ENCODE data around the gene LSM2.

The LSM2 gene

DNA sequence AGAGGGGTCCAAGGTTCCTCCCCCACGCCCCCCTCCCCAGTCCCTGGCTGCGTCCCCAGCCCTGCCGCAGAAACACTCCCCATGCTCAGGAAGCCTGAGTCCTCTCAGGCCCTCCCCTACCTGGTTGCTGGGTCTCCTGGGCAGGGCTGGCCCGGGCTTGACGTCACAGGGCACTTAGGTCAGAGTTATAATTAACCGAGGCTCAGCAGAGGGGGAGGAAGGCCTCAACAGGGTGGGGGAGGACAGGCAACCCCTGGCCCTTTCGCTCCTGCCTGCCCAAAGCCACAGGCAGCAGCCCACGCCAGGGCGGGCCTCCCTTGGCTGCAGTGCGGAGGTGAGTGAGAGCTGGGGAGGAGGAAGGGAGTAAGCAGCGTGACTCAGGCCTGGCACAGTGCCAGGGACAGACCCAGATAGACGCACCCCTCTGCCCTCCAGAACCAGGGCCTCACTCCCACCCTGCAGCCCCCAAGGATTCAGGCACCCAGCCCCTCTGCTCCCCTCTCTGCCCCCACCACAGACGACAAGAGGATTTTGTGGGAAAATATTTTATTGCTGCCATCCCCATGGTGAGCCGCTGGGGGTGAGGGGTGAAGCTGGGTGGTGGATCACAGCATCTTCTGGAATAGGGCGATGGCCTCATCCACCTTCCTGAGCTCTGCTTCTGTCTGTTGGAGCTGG lies 29.6 kb downstream of the LSM2 start, which contains the start of gene VWA7:
Gene VWA7 (minus strand): TSS at position 340 of the 678 bp plus-strand sequence. CDS start 549 bp downstream, outside the sequence.
- no peak for DNase-seq (ENCODE audit: low read depth)

DNA sequence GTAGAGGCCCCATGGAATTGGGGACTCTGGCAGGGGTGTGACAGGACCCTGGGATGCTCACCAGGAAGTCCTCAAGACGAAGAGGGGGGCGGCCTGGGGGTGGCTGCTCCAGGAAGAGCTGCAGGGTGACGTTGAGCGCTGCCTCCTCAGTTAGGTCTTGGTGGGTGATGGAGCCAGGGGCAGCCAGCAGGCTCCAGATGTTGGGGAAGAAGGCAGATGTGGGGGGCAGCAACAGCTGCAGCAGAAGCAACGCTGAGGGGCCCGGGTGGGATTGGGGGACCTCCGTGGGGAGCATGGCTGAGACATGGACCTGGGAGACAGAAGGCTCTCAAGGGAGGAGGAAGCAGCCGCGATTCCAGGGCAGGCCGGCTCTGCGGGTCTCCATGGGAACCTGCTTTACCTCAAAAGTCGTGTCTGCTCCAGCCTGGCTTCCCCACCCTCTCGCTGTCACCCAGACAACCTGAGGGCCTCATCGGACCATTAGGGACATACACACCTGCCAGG lies 30.2 kb downstream of the LSM2 start:
- DNase-seq (ENCODE audit: low read depth): no peak

DNA sequence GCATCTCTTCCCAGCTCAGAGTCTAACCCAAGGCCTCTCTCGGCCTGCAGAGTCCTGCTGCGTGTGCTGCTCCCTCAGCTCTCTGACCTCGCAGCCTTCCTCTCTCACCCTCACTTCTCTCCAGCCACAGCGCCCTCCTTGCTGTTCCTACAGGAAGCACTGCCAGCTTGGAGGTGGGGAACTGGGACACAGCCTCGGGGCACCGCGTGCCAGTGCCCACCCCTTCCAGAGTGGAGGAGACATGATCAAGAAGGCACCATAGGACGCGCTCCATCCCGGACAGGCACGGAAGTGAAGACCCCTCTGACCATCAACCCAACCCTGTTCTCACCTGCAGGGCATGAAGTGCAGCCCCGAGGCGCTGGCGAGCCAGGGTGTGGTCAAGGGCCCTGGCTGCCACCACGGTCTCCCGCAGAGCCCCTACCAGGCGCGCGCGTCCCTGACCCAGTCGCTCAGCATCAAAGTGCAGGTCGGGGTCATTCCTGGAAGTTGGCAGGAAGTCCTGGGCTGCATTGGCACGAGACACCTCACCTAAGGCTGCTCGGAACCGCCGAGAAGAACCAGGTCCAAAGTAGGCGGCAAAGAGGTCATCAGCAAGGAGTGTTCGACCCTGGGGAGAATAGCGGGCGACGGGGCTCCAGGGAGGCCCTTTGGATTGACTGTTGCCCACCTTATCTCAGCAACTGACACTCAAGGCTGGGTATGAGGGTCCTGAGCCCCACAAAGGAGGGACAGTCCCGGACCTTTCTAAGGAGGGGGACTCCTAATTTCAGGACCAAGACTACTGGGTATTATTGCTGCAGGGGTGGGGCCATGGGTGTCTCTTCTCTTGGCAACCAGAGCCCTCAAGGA lies 30.9 kb downstream of the LSM2 start:
- no peak for DNase-seq (ENCODE audit: low read depth)

DNA sequence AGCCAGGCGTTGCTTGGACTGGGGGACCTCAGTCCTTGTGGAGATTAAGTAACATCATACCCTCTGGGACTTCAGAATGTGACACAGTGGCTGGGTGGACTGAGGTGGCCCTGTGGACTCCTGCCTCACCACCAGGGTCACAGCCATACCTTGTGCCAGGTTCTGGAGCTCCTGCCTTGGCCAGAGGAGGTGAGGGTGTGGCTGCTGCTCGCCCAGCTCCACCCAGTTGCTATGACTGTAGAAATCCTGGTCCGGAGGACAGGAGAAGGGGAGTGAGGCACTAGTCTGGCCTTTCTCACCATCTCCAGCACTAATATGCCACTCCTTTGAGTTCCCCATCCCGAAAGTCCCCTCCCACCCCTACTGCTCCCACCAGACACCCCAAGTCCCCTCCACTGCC lies 31.6 kb downstream of the LSM2 start:
- DNase-seq (ENCODE audit: low read depth): no peak

DNA sequence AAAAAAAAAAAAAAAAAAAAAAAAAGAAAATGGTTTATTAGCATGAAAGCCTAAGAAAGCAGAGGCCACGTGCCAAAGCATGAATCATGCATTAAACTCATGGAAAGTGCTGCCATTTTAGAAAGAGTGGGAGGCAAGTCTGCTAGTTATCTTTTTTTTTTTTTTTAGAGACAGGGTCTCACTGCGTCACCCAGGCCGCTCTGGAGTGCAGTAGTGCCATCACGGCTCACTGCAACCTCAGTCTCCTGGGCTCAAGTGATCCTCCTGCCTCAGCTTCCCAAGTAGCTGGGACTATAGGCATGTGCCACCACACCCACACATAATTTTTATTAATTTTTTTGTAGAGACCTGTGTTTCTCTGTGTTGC lies 34.8 kb downstream of the LSM2 start:
- no peak for DNase-seq (ENCODE audit: low read depth)

DNA sequence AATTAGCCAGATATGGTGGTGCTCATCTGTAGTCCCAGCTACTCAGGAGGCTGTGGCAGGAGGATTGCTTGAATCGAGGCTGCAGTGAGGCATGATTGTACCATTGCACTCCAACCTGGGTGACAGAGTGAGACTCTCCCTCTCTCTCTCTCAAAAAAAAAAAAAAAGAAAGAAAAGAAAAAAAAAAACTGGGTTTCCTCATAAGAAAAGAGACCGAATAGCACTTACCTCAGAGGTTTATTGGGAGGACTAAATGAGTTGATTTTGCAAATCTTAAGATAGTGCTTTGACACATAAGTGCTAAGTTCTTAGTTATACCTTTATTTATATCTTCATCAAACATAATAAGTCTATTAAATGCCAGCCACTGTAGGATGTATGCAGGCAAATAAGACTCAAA lies 35.9 kb downstream of the LSM2 start:
- no peak for DNase-seq (ENCODE audit: low read depth)

DNA sequence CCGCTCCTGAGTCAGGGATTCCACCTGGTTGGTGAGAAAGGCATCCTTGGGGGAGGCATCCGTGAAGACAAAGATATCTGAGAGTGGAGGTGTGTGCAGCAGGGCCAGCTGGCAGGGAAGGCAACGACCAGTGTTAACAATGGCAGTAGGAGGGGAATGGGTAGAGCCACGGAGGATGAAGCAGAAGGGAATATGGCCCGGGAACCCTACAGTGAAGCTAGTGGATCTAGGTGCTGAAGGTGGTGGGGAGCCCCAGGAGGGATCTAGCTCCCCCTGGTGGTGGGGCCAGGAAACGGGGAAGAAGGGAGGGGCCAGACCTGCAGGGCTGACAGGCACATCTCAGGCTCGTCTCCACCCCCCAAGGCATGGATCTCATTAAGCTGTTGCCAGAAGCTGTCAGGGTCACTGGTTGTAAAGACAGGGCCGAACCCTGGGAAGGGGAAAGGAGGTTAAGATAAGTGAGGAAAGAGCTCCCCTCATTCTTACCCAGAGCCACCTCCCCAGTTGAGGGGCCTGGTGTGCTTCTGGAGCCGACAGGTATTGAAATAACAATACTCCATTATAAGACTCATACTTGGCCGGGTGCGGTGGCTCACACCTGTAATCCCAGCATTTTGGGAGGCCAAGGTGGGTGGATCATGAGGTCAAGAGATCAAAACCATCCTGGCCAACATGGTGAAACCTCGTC lies 36.9 kb downstream of the LSM2 start:
- no peak for DNase-seq (ENCODE audit: low read depth)

DNA sequence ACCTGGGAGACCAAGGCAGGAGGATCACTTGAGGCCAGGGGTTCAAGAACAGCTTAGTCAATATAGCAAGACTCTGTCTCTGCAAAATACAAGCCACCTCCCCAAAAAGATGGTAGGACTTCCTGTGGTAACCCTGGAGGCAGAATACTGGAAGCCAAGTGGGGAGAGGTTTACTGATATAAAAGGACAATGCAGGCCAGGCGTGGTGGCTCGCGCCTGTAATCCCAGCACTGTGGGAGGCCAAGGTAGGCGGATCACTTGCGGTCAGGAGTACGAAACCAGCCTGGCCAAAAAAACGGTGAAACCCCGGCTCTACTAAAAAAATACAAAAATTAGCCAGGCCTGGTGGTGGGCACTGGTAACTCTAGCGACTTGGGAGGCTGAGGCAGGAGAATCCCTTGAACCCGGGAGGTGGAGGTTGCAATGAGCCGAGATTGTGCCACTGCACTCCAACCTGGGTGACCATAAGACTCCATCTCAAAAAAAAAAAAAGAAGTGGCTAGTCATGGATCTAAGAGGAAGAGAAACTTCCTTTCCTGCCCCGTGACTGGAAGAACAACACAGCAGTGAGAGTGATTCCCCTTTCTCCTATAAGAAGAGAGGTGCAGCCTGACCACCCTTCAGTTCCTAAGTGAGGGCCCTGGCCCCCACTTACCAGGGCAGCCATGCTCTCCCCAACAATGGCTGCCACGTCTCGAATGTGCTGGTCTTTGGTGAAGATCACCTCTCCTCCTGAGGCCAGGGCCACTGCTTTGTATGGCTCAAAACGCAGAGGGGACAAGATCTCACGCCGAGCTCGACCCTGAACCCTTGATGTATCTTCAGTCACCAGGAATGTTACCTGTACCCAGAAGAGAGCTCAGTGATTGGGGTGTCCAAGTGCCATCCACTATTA lies 38.2 kb downstream of the LSM2 start:
- no peak for DNase-seq (ENCODE audit: low read depth)

DNA sequence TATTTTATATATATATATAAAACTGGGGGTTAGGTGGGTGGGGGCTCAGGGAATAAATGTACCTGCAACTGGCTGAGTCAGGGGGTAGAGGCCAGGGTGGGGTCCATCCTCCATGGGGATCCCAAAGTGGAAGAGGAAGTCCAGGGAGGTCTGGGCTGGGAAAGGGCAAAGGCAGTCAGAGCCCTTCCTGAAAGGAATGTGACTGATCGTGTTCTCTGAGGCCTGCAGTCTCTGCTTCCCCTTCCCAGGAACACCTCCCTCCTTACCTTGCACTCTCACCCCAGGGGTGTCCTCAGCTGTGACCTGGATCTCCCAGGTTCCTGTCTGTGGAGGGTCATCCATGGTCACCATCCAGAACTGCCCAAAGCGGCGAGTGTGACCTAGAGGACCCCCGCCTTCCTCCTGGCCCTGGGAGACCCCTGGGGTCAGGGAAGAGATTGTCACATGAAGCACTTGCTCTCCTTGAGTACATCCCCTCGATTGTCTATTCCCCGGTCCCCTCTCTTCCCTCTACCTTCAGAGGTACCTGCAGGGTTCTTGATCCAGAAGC lies 39.6 kb downstream of the LSM2 start:
- DNase-seq (ENCODE audit: low read depth): no peak

DNA sequence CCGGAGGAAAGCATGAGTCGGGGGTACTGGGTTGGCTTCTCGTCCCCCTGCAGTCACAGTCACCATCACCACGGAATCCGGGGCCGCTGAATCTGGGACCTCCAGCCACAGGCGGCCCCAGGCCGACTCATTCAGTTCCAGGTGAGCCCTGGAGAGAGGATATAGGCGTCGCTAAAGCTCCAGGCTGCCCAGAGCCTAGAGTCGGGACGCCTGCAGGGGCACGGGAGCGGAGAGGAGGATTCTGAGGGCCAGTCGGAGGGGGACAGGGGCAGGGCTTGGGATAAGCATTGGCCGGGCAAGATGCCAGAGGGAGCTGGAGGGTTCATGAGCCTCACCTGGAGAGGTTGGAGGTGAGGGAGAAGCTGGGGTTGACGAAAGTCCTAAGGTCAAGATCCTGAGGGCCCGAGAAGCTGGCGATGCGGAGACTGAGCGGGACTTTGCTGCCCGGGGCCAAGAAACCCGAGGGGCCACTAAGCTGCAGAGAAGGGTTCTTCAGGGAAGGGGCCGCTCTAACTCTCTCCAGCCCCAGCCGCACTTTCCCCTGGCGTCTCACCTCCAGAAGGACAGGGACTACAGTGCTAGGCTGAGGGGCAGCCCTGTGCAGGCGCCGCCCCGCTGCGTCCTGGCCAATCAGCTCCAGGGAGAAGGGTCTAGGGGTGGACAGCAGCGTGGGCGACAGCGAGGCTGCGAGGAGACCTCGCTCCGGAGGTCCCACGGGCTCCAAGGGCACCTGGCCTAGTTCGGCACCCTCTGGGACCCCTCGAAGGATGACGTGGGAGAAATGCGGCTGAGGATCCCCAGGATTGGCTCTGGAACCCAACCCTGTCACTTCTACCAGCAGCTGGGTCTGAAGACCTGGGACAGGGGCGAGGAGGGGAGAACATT lies 40.6 kb downstream of the LSM2 start:
- DNase-seq (ENCODE audit: low read depth): no peak

DNA sequence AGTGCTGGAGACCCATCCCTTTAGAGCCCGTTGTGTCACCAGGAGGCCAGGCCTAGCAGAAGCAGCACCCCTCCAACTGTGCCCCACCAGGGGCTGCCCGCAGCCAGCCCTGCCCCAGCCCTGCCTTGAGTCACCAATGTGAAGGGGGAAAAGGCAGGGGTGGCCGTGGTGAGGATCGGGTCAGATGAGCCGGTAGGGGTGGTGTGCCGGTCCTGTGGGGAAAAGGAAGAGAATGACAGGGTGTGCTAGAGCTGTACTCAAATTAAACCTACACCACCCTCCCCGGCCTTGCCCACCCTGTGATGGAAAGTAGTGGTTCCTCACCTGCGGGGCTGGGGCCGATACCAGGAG lies 41.2 kb downstream of the LSM2 start:
- DNase-seq (ENCODE audit: low read depth): no peak

DNA sequence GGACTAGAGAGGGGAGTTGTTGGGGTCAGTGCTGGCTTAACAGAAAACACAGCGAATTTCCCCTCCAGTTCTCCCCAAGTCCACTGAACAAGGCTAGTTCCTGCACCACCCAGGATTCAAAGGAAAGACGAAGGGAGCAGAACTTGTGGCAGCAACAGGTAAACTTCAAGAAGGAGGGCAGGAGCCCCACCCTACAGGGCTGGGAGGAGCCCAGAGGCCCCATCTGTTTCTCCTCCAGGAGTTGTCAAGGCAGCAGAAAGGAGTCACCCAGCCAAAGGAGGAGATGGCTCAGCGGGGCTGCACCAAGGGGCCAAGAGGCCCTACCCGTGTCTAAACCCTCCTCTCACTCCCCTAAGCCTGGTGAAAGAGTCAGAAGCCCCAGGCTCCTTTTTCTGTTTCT lies 42.6 kb downstream of the LSM2 start:
- DNase-seq (ENCODE audit: low read depth): no peak

DNA sequence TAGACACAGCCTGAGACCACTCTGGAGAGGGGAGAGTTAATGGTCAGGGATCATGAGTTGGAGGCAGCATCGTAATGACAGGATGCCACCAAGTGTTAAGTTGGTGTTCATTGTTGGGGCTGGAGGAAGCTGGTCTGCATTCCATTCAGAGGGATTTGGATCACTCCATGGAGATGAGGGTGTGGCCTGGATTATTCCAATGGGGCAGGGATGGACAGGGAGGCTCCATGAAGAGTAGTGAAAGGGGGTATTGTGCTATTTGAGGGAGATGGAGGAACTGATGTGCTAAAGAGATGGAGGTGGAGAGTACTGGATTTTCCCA lies 43.2 kb downstream of the LSM2 start:
- DNase-seq (ENCODE audit: low read depth): peak; percentile 32

DNA sequence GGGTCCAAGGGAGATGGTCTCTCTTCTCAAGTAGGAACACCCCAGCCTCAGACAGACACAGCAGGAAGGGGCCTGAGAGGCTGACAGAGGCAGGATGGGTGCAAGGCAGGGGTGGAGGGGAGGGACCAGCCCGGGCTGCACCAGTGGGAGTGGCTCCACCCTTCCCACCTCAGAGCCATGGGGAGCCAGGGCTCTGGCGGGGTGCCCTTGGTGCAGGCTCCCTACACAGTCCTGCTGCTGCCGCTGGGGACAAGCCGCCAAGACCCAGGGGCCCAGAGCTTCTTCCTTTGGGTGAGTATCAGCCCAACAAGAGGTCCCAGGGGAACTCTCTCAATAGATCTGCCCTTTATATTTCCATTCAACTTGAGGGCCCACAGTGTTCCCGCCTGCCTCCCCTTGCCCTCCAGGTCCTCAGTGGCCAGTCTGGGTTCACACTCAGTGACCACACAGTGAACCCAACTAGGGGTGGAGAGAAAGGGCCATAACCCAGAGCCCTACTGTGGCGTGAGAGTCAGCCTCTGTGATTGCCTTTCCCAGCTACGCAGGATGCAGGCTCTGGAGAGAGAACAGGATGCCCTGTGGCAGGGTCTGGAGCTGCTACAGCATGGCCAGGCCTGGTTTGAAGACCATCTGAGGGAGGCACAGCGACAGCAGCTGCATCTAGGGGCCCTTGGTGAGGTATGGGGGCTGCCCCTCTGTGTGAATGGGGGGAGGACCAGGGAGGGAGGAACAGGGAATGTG lies 43.7 kb downstream of the LSM2 start:
- DNase-seq (ENCODE audit: low read depth): no peak

DNA sequence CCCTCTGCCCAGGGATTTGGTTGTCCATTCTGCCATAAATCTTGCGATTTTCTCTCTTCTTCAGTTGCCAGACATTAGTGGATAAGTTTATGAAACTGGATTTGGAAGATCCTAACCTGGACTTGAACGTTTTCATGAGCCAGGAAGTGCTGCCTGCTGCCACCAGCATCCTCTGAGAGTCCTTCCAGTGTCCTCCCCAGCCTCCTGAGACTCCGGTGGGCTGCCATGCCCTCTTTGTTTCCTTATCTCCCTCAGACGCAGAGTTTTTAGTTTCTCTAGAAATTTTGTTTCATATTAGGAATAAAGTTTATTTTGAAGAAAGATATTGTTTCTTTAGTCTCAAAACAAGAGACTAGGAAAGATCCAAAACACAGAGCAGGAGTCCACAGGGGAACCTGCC lies 44.4 kb downstream of the LSM2 start, which contains the start of gene SAPCD1:
Gene SAPCD1 (plus strand): TSS at position 301 of the 400 bp plus-strand sequence. CDS start 399 bp downstream, outside the sequence.
- no peak for DNase-seq (ENCODE audit: low read depth)

DNA sequence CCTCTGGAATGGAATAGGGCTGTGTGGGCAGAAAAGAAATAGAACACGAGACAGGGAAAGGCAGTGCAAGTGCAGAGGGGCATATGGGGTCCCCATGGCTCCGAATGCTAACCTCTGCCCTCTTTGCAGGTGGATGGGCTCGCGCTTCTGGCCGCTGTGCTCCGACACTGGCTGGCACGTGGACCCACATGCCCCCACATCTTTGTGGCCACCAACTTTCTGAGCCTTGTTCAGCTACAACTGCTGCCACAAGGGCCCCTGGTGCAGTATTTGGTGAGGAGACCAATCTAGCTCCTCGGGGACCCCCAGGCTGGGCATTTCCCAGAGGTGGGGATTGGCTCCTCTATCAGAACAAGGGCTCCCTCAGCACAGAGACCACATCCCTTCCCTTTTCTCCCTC lies 45.4 kb downstream of the LSM2 start:
- DNase-seq (ENCODE audit: low read depth): no peak

DNA sequence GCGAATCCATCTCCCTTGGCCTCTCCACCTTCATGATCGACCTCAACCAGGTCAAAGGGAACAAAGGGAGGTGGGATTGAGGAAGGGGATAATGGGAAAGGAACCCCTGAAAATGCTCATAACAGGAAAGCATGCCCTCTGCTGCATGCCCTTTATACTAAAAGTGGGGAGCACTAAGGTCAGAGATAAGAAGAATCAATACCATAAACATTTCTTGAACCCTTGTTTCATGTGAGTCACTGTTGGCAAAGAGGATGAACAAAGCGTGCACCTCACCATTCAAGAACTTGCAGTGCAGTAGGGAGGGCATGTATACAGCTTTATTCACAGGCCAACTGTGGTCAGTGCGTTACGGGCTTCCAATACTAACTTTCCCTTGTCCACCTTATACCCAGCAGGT lies 46.0 kb downstream of the LSM2 start:
- DNase-seq (ENCODE audit: low read depth): no peak

DNA sequence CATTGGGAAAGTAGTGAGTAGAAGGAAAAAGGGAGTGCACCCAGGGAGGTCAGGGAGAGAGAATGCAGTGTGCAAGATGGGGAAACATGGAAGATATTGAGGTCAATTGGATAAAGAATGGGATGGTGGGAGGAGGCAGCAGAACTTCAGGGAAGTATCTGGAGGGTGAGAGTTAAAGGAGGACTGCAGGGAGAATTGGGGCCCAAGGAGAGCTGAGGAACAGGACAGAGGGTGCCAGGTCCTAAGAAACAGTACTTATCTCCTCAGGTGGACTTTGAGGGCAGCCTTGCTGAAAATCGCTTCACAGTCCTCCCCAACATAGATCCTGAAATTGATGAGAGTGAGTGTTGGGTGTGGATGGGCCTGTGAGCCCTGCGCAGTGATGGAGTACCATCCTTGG lies 48.5 kb downstream of the LSM2 start:
- no peak for DNase-seq (ENCODE audit: low read depth)

DNA sequence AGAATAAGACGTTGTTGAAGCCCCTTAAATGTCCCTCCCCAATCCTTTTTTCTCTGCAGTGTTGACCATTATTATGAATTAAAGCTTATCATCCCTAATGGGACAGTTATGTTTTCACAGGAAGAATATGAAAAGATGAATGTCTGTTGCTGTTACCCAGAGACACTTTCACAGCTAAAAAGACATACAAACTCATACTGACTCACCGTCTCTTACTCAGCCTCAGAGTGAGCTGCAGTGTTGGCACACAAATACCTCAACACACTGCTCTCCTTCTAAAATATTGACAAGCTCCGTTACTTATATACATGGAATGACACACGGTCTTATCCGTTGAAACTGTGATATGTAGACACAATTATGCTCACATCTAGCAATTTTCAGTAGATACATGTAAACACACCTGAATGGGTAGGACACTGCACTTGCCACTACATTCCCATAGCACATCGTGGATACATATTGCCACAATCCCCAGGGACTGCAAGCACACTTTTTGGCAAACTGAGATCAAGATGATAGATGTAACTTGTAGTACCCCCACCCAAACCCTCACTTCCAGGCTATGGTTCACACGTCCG lies 53.9 kb downstream of the LSM2 start:
- no peak for DNase-seq (ENCODE audit: low read depth)

Data from HS-5 (cell line).